GM18498 (cell line): ENCODE data around the gene PDE6H.

Experiments used
- ATAC-seq: cut with Tn5 transposase; IDR thresholded peaks from one replicate; pipeline ENCODE4 v1.9.1; 2021; ENCODE audit warnings: mild to moderate bottlenecking, moderate library complexity; ENCODE audit not compliant: unreplicated experiment

Gene PDE6H

DNA sequence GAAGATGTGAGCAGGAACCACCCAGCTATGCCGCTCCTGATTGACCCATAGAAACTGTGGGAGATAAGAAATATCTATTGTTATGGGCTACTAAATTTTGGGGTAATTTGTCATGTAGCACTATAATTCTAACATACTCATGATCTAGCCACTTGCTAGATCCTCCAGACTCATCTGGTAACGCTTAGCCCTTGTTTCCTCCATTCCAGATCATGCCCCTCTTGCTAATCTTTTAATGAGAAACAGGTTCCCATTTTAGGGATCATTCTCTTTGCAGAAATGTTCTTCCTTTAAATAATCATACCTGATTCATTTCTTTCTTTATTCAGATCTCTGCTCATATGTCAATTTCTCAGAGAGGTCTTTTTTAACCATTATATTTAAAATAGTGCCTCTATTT, 7.6 kb upstream of the PDE6H start:
- no peak for ATAC-seq

DNA sequence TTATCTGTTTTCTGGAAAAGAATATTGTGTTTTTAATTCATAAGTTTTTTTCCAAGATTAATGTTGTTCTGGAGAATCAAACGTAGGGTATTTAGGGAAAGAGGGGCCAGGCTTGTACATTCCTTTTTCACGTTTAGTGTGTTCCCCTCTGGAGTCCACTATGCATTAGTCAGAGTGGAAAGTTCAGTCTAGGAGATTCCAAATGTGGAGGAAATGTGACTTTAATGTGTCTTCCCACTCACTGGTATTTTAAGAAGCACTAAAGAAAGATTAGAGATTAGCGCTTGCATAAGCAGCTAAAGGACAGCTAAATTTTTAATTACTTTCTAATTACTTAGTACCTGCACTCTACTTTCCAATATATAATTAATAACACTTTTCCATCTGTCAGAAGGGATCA, 4.4 kb upstream of the PDE6H start:
- ATAC-seq = no peak

DNA sequence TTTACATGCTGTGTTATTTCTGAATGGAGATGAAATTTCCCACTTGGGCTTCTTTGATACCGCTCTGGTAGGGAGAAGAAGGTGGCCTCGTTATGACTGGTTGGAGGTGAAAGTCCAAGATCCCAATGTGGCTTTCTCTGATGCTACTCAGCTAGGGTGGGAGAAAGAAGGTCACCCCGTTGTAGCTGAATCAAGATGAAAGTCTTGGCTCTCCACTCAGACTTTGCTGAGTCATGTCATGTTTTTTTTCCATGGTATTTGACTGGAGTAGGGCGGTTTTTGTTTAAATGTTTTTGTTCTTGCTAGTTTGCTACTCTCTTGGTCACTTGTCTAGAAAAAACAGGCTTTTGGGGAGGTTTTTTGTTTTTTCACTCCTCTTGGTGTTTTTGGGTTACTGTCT, 2.4 kb upstream of the PDE6H start:
- no peak for ATAC-seq

DNA sequence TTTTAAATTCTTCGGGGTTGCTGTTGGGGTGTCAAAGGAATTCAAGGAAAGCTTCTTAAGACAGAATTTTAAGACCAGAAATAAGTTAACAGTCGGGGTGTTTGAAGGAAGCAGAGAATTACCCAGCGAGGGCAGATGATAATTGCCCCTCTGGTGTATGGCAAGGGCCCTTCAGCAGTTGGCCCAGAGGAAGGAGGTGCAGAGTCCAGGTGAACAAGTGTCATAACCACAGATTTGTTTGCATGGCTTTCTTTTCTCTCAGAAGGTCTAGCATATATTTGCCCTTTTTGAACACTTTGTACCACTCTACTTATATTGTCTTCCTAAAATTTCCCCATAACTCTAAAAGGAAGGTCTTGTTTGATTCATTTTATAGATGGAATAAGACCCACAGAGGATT, 1.8 kb downstream of the PDE6H start:
- no peak for ATAC-seq

DNA sequence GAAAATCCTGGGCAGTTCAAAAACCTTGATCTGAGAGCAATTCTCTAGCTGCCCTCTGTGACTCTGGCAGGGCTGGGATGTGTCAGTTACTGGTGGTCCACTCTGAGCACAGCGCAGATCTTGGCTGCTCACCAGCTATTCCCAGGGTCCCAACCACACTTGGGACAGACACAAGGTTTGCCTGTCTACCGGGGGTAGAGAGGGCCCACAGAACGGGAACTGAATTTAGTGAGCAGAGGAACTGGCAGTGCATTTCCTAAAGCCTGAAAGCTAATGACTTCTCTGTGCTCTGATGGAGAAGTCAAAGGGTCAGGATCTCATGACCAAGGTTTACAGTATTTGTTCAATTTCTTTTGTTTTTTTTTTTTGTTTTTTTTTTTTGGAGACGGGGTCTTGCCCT, 2.6 kb downstream of the PDE6H start:
- no peak for ATAC-seq

DNA sequence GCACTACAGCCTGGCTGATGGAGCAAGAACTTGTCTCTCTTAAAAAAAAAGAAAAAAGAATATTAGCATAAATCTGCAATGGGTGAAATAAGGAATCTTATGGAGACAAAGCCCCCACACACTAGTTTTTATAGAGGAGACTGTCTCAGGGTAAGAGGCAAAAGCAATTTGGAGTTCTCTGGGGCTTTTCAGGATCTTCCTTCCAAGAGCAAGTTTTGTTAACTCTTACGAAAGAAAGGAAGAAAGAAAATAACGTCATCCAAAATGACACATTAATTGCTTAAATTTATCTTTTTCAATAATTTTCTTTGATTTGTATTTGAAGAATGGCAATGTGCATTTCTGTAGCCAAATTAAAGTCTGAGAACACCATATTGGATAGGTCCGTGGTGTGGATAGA, 3.8 kb downstream of the PDE6H start:
- ATAC-seq = no peak

DNA sequence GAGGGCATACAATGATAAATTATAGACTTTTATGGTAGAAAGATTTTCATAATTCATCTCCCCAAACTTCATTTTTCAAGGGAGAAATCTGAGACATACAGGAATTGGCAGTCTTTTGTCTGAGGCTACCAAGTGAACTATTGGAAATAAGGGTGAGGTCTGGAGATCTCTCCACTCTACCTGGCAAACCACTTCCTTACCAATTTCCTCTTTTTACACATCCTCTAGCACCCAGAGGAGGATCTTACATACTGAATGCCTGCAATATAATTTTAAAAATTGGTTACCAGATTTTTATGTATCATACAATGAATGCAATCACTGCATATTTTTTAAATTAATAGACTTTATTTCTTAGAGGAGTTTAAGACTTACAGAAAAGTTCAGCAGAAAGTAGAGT, 6.6 kb downstream of the PDE6H start:
- ATAC-seq = no peak

DNA sequence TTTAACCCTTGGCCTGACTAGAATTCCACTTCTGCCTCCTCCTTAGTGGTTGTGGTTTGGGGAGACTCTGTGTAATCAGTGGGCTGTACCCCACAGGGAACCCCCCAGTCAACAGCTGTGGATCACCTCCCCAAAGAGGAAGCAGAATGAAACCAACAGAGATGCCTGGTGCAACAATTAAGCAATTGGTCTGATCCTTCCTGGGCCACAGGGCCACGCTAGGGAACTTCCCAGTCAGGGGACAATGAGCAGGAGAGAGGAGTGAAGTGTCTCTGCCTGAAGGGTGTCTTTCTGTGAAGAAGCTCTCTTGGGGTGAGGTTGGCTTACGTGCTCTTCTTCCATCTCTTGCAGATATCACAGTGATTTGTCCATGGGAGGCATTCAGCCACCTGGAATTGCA, 8.2 kb downstream of the PDE6H start:
- no peak for ATAC-seq

DNA sequence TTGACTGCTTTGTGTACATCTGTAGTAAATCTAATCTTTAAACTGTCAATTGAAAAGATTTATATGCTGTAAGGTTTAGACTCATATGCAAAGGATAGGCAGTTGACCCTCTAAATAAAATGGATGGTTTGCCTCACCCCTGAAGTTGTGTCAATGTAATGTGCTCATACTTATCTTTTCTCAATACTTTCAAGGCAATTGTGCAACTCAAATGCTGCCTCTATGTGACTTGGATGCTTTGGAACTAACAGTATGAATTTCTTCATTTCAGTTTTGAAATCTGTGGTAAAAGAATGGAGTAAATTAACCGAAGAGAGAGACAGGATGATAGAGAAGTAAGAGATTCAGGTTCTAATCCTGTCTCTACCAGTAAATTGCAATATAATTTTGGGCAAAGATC, 9.7 kb downstream of the PDE6H start:
- no peak for ATAC-seq

DNA sequence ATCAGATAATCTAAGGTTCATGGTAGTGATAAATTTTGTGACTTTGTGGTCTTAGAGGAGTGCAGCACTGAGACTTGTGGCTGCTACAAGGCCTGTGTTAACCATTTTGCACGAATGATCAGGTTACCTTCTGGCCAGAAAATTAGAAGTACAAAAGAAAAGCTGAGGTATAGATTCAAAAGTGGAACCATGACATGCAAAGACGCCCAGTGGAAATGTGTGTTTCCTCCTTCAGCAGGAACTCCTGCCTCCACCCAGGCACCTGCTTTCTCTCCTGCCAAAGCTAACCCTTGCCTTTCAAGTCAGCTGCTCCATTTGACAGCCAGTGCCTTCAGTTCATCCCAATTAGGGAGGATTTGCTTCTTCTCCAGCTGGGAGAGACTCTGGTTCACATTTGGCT, 10.1 kb downstream of the PDE6H start:
- peak; percentile 43 for ATAC-seq

DNA sequence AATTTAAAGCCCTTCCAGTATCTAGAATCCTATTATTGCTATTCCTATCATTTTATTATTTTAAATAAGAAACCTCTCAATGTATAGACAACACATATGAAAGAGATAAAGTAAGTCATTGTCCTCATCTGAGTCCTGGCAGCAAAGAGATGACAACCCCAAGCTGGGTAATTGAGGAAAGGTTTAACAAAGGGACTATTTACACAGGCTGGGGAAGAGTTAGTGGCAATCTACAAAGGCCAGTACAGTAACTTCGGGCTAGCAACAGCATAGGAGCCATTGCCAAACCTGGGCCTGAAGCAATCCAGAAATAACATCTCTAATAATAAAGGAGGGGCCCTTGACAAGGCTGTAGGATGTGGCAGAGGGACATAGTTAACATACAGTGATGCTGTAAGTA, 11.2 kb downstream of the PDE6H start:
- ATAC-seq = no peak

DNA sequence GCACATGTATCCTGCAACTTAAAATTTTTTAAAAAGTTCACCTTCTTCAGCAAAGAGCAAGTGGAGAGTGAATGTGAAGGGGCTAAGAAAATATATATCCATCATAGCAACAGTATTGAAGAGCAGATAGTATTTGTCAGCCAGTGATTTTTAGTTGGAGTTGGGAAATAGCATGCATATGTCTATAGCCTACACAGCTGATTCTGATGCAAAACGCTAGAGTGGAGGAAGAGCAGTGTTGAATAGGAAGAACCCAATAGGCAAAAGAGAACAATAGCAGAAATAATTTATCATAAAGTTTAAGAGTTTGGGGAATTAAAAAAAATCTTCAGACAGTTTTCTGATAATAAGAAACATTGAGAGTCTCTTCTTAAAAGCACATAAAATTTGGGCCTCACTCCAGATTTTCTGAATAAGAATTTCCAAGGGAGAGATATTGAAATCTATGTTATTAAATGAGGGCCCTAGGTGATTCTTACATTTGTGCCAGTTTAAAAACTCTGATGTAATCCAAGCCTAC, 12.0 kb downstream of the PDE6H start:
- ATAC-seq = no peak

DNA sequence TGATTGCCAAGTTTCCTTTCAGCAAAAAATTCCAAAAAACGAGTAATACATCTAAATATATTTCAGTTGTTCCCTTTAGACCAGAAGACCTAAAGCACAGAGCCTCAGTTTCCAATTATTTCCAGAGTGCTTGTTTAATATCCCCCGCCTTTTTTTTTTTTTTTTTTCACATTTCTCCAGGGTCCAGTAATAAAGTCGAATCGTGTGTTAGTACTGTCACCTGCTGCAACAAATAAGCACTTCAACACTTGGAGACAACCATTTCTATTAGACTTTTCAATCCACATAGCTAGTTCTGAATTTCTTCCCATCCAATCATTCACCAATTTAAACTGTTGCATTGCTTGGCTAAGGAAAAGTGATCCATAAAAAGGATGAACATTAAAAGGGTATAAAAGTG, 13.6 kb downstream of the PDE6H start:
- ATAC-seq = no peak

DNA sequence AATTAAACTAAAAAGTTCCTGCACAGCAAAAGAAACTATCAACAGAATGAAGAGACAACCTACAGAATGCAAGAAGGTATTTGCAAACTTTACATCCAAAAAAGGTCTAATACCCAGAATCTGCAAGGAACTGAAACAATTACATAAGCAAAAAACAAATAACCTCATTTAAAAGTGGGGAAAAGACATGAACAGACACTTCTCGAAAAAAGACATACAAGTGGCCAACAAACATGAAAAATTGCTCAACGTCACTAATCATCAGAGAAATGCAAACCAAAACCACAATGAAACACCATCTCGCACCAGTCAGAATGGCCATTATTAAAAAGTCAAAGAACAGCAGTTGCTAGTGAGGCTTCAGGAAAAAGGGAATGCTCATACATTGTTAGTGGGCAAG, 15.2 kb downstream of the PDE6H start:
- no peak for ATAC-seq

DNA sequence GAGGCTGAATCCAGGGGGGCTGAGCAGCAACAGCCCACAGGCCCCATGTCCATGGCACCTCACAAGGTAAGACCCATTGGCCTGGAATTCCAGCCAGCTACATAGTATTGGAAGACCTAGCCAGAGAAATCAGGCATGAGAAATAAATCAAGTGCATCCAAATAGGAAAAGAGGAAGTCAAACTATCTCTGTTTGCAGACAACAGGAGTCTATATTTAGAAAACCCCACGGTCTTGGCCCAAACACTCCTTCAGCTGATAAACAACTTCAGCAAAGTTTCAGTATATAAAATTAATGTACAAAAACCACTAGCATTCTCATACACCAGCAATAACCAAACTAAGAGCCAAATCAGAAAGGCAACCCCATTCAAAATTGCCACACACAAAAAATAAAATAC, 16.9 kb downstream of the PDE6H start:
- peak; percentile 57 for ATAC-seq

DNA sequence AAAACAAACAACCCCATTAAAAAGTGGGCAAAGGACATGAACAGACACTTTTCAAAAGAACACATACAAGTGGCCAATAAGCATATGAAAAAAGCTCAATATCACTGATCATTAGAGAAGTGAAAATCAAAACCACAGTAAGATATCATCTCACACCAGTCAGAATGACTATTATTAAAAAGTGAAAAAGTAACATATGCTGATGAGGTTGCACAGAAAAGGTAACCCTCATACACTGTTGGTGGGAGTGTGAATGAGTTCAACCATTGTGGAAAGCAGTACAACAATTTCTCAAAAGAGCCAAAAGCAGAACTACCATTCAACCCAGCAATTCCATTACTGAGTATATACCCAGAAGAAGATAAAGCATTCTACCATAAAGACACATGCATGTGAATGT, 18.2 kb downstream of the PDE6H start:
- peak; percentile 55 for ATAC-seq

DNA sequence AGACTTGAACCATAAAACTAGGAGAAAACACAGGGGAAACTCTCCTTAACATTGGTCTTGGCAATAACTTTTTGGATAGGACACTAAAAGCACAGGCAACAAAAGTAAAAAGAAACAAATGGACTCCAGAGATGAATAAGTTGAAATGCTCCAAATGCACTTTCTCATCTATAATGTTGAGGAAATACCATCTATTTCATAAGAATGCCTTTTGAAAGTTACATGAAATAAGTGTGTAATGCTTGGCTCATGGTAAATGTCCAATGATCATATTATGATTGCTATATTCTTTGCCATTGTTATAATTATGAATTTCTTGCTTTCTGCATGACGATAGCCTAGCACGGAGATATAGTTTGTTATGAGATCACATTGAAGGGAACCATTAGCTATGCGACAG, 19.8 kb downstream of the PDE6H start:
- no peak for ATAC-seq

DNA sequence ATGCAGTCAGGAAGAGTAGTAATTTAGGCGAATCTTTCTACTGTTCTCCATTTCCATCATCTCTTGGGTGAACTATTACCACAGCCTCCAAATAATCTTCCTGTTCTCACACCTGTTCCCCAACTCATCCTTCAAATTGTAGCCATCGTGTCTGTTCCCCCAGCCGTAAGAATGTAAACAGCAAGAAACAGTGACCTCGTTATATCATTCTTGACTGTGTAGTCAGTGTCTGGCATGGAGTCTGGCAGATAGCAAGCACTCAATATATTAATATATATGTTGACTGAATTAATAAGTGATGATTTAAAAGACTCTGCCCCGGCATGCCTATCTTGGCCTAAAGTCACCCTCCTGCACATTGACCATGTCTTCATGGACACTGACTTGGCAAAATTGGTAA, 20.3 kb downstream of the PDE6H start:
- no peak for ATAC-seq

DNA sequence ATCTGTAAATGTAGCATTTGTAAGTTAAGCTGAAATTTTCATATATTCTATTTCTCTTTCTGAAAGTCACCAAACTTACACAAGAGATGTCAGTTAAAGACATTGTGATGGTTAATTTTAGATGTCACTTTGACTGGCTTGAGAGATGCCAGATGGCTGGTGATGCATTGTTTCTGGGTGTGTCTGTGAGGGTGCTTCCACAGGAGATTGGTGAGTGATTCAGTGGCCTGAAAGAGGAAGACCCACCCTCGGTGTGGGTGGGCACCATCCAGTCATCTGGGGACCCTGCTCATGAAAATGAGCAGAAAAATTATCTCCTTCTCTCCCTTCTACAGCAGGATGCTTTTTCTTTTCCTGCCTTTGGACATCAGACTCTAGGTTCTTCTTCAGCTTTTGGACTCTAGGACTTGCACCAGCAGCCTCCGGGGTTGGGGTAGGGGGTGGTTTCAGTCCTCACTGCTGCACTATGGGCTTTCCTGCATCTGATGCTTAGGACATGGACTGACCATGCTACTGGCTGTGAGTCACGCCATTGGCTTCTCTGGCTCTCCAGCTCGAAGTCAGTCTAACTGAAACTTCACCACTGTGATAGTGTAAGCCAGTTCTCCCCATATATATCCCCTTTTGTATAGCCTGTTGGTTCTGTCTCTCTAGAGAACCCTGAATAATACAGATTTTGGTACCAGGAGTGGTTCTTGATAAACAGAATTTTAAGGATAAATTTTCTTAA, 20.9 kb downstream of the PDE6H start:
- ATAC-seq = no peak

DNA sequence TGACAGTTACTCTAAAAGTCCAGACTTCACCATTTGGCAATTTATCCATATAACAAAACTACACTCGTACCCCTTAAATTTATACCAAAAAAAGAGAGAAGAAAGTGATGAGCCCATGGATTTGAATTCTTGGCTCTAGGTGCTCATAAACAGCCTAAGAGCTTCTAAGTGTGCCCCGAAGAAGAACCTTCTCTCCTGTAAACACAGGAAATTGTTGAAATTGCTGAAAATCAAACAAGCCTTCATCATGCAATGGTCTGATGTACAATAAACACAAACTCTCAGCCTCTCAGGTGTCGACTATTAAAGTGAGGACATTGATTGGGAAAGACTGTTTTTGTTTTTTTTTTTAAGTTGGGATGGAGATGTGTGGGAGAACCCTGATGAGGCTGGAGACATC, 21.8 kb downstream of the PDE6H start:
- no peak for ATAC-seq

DNA sequence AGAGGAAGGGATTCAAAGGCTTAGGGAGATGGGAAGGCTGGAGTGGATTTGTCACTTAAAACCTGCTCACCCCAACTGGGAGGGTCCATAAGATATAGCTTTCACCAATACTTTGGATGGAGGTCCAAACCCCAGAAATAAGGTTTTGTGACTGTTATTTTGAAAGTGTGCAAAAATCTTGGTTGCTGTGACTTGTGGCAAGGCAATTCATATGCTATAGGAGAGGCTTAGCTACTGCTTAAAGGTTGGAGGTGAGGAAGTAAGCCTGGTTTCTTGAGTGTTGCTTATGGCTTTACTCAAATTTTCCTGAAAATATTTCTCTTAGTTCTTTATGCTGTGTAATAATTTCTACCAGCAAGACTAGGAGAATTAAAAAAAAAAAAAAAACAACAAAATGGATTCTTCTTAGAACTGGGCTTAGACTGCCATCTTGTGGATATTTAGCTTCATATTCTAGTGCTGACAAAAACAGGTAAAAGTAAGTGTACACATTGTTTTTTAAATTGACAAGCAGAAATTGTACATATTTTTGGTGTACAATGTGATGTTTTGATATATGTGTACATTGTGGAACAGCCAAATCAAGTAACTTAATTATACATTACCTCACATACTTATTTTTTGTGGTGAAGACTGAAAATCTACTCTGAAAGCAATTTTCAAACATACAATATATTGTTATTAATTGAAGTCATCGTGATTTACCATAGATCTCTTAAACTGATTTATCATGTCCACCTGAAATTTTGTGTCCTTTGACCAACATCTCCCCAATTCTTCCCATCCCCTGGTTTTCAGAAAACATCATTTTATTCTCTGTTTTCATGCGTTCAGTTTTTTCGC, 23.0 kb downstream of the PDE6H start:
- ATAC-seq = no peak

DNA sequence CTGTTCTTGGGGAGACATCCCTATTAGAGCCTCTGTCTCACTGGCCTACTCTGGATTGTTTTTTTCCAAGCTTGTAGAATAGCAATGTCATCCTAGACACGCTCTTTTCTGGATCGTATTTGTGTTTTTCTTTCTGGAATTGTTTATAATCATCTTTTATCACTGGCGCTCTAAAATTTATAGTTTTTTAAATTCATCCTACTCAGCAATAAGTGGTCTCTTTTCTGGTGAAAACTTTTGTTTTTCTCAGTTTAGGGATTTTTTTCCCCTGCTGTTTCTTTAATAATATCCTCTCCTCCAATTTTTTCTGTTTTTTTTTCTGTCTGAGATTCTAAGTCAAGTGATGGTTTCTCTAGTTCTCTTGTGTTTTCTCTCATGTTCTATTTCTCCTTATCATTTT, 25.2 kb downstream of the PDE6H start:
- ATAC-seq = no peak
